Activated naive CD8-positive, alpha-beta T cell treated with anti-CD3 and anti-CD28 coated beads, Interleukin-2, amount 50 U/mL, for 16 hours (primary cell): ENCODE data around the gene ADAD2.

ENCODE experiments used
- DNase-seq: peaks from one replicate; pipeline ENCODE4 v3.0.0-alpha.2; 2020; ENCODE audit warnings: low read depth, low spot score

The ADAD2 gene

DNA sequence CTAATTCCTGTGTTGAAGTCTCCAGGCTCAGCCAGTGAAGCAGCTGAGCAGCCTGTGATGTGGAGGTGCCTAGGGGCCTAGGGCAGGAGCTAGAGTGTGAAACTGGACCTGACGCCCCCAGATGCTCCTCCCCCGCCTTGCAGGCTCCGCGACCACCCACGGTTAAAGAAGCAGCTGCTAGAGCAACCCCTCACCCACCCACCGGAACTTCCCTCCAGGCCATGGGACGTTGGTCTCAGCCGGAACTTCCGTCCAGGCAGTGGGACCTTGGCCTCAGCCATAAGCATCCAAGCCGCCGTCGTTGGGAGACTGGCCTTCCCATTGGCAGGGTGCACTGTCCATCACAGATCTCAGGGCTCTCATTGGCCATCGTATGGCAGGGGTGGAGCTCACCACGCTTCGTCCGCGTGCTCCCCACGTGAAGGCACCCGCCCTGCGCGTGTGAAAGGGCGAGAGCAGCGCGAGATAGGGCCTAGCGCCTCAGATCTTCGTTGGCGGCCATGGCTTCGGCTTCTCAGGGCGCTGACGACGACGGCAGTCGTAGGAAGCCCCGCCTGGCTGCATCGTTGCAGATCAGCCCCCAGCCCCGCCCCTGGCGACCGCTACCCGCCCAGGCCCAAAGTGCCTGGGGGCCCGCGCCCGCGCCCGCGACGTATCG lies at the start of gene ADAD2:
Gene ADAD2 (plus strand): TSS at position 427 of the 658 bp plus-strand sequence. CDS start 74 bp downstream, at position 501.
- DNase-seq: no peak

DNA sequence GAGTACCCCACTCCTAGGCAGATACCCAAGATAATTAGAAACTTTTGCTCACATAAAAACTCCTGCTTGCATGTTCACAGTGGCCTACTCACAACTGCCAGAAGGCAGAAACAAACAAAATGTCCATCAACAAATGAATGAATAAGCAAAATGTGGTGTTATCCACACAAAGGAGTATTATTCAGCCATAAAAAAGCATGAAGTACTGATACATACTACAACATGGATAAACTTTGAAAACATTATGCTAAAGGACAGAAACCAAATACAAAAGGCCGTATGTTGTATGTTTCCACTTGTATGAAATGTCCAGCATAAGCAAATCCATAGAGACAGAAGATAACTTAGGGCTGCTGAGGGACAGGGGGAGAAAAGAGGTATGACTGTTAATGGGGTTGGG lies 47.9 kb upstream of the ADAD2 start:
- DNase-seq: no peak

DNA sequence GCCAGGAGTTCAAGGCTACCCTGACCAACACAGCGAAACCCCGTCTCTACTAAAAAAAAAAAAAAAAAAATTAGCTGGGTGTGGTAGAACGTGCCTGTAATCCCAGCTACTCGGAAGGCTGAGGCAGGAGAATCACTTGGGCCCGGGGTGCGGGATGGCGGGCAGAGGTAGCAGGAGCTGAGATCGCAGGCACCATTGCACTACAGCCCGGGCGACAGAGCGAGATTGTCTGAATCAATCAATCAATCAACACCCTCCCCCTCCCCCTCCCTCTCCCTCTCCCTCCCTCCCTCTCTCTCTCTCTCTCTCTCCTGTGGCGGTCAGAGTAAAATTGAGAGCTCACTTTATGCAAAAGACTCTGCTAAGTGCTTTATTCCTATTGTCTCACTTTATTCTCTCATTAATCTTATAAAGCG lies 47.2 kb upstream of the ADAD2 start:
- DNase-seq: no peak

DNA sequence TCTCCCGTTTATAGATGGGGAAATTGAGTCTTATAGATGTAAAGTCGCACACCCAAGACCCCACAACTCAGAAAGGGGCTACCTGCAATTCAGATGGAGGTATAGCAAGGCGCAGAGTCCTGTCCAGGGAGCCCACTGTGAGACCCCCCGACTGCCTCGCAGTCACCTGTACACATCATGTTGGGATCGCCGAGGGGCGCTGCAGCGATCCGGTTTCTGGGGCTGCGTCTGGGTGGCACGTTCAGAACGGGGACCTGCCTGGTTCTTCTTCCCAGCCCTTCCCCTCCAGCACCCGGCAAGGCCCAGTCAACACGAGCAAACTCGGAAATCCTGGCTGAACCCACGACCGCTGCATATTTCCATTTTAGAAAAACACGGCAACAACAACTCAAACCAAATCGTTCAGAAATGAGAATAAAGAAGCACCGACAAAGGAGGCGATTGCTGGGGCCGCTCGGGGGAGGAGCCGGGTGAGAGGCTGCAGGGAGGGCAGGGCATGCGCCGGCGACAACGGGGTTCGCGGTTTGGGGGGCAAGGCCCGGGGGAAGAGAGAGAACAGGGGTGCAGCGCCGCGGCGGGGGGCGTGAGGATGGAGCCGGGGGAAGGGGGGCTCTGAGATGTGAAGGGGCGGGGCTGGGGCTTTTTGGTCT lies 46.6 kb upstream of the ADAD2 start:
- no peak for DNase-seq

DNA sequence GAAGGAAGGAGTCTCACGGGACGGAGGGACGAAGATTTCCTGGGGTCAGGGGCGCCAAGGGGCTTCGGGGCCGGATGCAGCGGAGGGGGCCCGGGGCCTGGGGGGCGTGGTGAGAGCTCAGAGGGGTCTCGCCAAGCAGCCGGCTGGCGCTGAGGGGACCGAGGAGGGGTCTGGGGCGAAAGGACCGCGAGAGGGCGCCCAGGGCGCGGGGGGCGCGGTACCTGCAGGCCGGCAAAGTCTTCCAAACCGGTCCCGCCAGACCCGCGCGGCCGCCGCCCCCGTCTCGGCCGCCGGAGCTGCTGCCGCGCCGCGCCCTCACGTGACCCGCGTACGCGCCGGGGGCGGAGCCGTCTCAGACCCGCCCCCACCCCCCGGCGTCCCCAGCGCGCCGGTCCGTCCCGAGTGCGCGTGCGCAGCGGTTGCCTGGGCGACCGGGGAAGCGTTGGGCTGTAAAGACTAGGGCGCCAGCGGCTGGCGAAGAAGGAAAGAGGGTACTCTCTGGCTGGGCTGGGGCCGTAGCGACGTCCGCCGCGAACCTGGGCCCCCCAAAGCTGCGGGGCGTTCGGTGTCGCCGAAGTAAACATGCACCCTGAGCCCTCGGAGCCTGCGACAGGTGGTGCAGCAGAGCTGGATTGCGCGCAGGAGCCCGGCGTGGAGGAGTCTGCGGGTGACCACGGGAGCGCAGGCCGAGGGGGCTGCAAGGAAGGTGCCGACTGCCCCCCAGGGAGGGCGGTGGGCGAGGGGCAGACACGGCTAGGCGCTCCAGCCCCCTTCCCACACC lies 45.9 kb upstream of the ADAD2 start, which contains the start of the genes DNAAF1 and HSDL1:
Gene DNAAF1 (plus strand): TSS at position 450 of the 781 bp plus-strand sequence. CDS start 133 bp downstream, at position 583.
Gene HSDL1 (minus strand): TSS at position 319 of the 781 bp plus-strand sequence. CDS start 13,856 bp downstream, outside the sequence.
- DNase-seq: peak; percentile 83

DNA sequence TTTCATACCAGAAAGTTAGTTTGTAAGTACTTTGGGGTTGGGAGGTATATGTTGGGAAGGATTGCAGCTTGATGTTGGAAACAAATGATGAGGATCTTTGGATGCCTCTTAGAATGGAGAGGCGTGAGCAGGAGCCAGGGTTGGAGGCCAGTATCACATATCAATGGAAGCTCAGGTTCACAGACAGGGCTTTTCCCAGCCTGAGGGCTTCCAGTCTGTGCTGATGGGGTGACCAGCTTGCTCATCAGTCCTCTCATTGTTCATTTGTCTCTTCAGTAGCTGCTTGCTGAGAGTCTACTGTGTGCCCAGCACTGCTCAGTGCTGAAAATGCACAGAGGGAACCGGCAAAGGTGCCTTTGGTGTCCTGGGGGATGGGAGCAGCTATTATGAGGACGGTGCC lies 40.0 kb upstream of the ADAD2 start:
- no peak for DNase-seq

DNA sequence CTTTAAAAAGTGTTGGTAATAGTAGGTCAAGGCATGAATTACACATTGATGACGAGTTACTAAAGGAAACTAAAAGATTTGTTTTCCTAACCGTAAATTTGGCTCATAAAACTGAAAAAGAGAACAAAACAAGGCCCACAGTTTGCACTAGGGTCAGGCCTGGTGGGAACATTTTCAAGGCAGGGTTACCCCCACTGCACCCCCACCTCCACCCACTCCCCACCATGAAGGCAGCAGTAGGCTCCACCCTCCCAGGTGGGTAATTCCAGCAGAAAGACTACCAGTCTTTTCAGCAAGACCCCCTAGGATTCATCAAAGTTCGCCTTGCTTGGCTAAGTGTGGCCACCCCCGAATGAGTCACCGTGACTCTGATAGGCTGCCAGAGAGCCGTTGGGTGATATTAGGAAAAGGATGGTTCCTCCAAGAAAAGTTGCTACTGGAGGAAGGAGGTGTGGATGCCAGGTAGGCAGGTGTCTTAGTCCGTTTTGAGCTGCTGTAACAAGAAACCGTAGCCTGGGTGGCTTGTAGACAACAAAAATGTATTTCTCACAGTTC lies 37.2 kb upstream of the ADAD2 start:
- DNase-seq: no peak

DNA sequence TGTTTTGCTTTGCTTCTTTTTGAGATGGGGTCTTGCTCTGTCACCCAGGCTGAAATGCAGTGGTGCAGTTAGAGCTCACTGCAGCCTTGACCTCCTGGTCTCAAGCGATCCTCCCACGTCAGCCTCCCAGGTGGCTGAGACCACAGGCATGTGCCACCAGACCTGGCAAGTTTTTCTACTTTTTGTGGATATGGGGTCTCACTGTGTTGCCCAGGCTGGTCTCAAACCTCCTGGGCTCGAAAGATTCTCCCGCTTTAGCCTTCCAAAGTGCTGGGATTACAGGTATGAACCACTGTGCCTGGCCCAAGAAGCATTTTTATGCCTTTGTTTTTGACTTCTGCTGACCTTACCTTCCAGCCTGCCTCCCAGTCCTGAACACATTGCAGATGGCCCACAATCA lies 35.7 kb upstream of the ADAD2 start:
- no peak for DNase-seq

DNA sequence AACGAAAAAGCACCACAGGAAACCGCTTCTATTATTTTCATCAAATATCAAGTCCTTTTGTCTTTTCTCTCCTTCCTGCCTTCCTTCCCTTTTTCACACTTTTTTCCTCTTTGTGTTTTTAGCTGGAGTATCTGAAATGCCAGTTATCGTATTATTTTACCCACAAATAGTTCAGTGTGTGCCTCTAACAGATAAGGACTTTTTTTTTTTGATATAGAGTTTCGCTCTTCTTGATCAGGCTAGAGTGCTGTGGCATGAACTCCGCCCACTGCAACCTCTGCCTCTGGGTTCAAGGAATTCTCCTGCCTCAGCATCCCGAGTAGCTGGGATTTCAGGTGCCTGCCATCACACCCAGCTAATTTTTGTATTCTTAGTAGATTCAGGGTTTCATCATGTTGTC lies 35.2 kb upstream of the ADAD2 start:
- DNase-seq: no peak

DNA sequence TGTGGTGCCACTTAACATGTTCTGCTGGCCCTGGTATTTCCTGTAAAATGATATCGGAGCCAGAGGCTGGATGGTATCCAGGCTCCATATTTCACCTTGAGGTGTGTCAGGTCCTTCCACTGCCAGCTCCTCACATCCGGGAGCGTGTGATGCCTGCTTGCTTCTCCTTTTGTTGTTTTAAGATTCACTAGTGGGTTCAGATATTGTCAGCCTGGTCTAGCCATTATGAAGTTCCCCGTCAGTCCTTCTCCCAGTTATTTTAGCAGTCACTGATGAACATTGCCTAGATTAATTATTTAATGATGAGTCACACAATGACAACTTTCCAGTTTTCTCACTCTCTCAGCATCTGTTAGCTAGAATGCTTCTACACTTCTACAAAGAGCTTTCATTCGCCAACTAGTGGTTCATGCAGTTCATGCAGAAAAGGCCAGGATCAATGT lies 34.6 kb upstream of the ADAD2 start:
- no peak for DNase-seq

DNA sequence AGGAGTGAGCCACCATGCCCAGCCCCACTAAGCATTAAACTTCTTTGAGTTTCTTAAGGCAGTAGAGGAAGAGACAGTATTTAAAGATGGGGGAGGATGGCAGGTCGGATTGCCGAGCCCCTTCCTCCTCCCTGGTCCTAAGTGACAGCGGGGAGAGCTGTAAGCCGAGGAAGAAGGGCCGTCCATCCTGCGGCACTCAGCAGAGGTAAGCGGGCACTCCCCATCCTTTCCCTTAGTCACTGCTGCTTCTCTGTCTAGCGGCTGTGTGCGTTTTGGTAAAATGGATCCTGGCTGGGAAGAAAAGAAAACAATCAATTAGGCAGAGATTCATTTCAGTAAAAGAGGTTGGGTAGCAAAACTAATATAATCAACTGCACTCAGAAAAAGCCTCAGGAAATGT lies 31.9 kb upstream of the ADAD2 start:
- no peak for DNase-seq

DNA sequence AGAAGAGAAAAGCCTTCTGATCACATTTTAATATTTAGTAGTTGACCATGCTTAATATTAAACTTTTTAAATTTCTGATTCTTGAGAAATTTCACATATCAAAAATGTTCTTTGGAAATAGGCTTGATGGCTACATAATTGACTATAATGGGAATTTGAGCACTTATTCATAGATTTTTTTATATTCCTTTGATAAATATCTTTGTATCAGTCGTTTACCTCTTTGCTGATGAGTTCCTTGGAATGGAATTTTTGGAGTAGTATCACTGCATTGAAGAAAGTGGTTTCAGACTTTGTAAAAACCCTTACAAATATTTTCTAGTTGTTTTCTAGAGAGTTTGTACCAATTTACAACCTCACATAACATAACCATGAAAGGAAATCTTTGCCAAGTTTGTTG lies 31.2 kb upstream of the ADAD2 start:
- no peak for DNase-seq

DNA sequence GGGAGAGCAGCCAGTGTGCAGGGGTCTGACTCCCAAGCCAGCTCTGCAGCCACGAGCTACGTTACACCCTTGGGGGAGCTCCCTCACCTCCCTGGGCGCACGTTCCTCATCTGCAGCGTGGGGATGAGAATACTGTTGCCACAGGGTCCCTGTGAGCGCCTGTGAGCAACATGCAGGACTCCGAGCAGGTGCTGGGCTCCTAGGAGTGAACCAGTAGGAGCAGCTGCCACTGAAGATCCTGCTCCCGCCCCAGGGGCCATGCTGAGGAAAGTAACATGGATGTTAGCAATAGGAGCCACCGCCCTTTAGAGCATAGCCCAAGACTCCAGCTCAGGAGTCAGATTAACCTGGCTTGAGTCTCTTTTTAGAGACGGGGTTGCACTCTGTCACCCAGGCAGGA lies 29.9 kb upstream of the ADAD2 start:
- no peak for DNase-seq

DNA sequence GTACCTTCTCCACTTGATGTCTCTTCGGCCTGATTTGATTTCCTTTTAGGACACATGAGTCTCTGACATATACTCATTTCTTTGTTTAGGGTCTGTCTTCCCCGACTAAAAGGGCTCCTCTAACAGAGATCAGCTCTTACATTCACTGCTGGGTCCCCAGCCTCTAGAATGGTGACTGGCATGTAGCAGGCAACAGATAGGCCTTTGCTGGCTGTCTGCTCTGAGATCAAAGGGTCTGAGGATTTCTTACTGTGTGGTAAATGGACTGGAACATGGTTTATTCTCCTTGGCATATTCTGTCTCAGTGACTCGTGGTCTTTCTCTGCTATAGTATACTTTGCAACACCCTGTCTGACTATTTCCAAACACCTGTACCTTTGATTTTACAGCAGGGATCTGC lies 29.2 kb upstream of the ADAD2 start:
- no peak for DNase-seq

DNA sequence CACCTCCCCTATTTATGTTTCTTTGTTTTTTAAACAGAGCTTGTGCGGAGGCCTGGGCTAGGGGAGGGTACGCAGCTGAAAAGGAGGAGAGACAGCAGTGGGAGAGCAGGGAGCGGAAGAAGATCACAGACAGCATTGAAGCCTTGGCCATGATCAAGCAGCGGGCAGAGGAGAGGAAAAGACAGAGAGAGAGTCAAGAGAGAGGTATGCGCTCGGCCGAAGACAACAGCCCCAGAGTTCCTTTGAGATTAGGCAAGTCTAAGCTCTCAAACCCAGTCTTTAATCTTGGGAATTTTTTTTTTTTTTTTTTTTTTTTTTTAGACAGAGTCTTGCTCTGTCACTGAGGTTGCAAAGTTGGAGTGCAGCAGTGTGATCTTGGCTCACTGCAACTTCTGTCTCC lies 25.2 kb upstream of the ADAD2 start:
- no peak for DNase-seq

DNA sequence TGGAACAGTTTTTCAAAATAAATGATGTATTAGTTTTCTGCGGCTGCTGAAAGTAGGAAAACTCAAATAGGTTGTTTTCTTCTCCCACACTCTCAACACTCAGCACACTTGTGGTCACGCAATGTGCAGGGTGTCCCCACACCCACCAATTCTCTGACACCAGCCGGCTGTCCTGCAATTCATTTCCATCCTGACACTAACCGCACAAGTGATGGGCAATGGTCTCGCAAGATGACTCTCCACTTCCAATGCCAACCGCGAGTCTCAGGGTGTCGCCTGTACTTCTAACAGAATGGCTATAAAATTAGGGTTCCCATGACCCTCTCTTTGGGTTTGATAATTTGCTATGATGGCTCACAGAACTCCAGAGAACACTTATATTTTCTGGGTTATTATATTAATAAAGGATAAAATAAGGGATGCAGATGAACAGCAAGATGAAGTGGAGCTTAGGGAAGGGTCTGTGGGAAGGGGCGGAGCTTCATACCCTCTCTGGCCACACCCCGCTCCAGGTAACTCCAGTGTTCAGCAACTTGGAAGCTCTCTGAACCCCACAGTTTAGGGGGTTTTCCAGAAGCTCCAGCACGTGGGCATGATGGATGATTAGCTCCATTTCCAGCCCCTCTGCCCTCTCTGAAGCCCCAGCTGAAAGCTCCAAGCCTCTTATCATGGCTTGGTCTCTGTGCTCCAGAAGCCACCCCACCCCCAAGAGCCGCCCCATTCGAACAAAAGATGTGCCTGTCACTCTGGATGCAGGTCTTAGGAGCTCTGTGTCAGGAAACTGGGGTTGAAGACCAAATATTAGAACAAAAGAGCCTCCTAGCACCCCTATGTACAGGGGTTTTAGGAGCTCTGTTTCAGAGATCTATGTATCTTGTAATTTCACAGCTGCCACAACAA lies 23.9 kb upstream of the ADAD2 start:
- DNase-seq: no peak

DNA sequence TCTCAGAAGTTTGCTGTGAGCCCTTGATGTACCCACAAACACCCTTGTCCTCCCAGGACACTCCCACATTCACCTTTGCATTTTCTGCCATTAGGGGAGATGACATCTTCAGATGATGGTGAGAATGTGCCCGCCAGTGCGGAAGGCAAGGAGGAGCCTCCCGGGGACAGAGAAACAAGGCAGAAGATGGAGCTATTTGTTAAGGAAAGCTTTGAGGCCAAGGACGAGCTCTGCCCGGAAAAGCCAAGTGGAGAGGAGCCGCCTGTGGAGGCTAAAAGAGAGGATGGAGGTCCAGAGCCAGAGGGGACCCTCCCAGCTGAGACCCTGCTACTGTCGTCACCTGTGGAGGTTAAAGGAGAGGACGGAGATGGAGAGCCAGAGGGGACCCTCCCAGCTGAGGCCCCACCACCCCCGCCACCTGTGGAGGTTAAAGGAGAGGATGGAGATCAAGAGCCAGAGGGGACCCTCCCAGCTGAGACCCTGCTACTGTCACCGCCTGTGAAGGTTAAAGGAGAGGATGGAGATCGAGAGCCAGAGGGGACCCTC lies 21.1 kb upstream of the ADAD2 start:
- no peak for DNase-seq

DNA sequence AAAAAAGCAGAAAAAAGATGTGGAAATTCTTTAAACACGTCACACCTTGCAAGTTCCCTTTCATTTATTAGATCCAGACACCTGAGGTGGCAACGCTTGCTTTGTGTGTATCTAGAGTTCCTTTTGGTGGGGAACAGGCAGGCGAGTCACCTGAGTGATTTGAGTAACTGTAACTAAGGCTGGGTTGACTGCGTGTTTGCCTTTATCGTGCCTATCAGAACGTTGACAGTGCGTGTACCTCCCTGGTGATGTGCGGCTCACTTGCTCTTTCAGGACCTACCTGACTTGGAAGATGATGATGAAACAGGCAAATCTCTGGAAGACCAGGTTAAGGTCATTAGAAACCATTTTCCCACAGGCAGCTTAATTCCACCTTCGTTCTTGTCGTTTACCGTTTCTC lies 16.6 kb upstream of the ADAD2 start:
- no peak for DNase-seq

DNA sequence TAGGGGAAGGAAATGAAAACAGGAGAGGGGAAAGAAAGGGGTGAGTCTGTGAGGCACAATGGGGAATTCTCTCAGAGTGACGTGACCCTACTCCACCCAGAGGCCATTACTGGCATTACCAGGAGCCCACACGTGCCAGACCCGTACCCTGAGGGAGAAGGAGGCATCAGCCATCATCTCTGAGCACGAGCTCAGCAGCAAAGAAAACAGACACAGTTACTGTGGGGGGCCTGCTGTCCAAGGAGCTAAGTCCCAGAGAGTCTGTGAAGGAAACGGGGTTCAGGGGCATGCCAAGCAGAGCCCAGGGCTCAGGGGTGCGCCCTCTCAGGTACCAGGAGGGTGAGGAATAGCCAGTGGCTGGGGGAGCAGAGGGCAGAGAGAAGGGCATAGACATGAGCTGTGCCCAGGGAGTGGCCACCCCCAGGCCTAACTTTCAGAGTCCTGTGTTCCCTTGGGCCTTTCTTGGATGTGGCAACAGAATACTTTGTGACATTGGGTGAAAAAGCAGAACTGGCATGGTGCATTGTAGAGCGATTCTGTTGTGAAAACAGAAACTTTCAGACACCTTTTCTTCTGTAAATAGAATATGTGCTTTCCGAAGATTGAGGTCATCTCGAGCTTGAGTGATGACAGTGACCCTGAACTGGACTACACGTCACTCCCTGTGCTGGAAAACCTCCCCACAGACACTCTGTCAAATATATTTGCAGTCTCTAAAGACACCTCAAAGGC lies 15.4 kb upstream of the ADAD2 start:
- no peak for DNase-seq
